ENCODE measurements around the gene GSK3B.
A peak's percentile ranks its signal among the peaks of the same experiment; 100 is the strongest.
"Not testable (repeated sequence)": the region's sequence is repeated elsewhere in the genome, so short reads cannot be mapped to it uniquely, and the experiment has no call there.

Gene GSK3B

DNA sequence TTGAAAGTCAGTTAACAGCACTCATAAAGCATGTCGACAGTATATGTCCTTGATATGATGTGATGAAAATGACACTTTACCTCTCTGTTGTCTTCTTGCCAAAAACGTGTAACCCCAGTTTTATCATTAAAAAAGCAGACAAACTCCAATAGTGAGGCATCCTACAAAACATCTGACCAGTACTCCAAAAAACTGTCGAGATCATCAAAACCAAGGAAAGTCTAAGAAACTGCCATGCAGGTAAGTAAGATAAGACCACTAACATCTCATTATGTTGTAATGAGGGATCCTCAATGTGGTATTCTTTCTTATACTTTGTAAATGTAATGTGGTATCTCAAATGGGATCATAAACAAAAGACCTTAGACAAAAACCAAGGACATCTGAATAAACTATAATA lies 160.0 kb downstream of the GSK3B start:
- DNase-seq (ENCODE audit: low spot score), result no peak

DNA sequence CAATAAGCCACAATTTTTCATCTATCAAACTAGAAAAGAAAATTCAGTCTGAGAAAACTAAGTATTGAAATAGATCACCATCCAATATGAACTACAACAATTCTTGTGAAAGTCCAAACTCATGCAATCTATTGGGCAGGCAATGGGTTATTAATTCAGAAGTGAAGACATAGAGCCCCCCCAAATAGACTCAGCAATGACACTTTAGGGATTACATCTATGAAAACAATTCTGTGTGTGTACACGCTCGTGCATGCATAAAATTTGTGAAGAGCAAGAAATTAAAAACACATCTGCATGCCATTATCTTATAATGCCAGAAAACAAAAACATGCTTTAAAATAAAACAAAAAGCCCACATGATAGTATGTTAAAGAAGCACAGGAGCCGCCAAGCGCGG lies 161.0 kb downstream of the GSK3B start:
- DNase-seq (ENCODE audit: low spot score), result no peak

DNA sequence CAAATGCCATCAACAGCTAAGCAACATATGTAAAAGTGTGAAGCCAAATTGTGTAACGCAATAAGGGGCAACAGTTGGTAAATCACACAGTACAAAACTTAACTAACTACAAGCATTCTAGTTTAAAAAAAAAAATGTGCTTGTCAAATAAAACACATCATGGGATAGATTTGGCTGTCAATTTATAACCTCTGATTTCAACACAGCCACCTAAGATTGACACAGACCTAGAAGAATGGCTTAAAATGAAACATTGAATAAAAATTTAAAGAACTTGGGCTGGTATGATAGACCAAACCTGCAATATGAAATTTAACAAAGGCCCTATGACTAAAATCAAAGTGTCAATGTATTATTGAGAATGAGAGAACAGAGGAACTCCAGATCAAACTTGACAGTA lies 164.0 kb downstream of the GSK3B start:
- no peak for DNase-seq (ENCODE audit: low spot score)

DNA sequence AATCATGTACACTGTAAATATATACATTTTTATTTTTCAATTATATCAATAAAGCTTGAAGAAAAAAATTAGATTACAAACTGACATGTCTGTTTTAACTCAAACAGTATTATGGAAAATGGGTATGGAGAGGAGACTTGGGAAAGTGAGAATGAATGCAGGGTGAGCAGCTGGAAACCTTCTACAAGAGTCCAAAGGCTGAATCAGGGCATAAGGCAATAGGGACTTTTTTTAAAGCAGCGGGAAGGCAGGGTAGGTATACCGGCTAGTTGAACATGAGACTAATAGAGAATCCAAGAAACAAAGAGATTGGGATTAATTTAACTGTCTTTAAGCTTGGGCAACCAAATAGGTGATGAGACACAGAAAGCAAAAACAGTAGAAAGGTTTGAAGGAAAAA lies 167.1 kb downstream of the GSK3B start:
- no peak for DNase-seq (ENCODE audit: low spot score)

DNA sequence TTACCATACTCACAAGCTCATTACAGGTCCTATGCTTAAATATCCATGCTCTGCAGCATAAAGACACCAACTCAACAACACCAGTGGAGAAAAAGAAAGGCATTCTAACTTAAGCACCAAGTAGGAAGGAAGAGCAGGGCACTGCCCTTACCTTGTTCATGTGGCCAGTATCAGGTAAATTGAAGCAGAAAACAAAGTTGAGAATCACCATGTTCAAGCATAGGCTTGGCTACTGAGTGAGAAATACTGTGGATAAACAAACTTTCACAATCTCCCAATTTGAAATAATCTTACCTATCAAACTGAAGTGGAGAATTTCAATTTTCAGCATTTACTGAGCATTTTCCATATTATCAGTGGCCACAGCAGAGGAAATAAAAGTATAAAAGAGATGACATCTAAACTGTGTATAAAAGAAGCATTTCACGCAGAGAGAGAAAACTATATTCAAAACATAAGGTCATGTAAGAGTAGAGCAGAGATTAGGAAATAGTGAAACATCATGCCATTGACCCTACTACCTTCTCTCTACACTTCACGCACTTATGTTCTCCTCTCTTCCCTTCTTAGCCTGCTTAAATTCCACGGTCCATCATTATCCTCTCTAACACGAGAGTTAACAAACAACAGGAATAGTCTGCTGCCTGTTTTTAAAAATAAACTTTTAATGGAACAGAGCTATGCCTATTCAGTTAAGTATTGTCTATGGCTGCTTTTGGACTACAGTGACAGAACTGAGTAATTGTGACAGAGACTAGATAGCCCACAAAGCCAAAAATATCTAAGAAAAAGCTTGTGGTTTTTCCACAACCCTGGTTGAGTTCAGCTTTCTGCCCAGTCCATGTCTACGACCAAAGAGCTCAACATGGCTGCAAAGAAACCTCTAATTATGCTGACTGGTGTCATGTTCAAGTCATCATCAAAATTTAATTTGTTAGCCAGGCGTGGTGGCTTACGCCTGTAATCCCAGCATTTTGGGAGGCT lies 169.8 kb downstream of the GSK3B start:
- no peak for DNase-seq (ENCODE audit: low spot score)

DNA sequence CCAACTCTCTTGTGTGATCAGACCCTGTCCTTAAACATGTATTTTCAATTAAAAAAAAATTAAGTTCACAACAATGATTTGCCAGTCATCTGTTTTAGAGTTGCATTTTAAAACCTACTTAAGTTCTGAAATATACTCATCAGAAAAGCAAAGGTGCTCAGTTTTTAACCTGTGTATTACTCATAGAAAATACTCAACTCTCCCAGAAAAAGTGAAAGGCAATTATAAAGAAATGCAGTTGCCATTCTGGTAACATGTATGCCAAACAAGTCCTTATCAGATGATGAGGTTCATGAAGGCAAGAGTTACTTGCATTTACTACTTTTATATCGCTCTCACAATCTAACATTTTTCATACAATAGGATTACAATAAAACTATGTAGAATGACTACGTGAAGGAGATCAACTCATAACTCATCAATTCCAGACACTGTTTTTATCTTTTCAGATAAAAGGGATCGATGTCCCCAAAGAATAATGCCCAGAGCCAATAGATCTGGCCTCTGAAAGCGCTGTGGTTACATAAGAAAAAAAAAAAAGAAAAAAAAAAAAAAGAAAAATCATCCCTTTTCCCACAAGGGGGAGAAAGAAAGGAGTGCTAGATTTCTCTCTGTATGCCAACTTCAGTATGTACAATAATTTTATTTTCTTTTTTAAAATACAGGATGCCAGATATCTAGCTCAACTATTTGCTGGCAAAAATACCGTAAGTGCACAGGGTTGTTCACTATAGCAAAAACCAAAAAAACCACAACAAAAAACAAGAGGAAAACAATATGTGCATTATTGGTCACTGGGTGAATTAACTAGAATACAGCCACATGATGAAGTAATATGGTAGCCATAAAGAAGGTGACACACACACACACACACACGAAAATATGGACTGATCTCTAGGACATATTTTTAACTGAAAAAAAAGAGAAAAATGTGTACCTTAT lies 175.0 kb downstream of the GSK3B start:
- no peak for DNase-seq (ENCODE audit: low spot score)

DNA sequence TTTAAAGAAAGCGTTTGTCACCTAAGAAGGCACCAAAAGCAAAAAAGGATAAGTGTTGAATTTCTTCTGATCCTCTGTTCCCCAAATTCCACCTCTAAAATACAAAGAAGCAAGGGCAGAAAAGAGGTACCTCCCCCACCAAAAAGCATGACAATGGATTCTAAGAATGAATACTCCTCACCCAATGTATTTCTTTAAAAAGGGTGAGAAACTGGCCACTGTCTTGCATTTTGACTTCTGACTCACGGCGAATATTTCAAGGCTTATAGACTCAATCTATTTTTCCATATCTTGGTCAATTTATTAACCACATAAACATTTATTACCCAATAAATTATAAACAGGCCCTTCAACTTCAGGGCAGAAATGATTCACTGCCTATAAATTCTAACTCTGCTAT lies 181.2 kb downstream of the GSK3B start:
- no peak for DNase-seq (ENCODE audit: low spot score)

DNA sequence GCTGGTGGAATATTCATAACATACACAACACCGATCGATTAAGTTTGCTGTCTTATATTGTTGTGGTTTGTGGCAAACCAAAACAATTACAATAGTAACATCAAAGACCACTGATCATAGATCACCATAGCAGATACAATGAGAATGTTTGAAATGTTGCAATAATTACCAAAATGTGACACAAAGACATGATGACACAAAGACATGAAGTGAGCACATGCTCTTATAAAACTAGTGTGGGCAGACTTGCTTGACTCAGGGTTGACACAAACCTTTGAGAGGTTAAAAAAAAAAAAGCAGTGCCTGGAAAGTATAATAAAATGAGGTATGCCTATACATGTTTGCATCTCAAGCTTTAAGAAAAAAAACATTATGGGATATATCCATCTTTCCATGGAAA lies 182.0 kb downstream of the GSK3B start:
- DNase-seq (ENCODE audit: low spot score), result no peak

DNA sequence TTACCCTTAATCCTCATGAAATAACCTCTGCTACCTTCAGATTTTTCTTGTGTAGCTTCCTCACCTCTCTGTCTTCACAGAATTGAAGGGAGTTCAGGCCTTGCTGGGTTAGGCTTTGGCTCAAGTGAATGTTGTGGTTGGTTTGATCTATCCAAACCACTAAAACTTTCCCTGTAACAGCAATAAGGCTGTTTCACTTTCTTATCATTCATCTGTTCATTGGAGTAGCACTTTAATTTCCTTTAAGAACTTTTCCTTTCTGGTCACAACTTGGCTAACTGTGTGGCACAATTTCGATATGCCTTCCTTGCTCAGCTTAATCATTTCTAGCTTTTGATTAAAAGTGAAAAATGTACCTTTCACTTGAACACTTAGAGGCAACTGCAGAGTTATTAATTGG lies 182.5 kb downstream of the GSK3B start:
- DNase-seq (ENCODE audit: low spot score), result no peak

DNA sequence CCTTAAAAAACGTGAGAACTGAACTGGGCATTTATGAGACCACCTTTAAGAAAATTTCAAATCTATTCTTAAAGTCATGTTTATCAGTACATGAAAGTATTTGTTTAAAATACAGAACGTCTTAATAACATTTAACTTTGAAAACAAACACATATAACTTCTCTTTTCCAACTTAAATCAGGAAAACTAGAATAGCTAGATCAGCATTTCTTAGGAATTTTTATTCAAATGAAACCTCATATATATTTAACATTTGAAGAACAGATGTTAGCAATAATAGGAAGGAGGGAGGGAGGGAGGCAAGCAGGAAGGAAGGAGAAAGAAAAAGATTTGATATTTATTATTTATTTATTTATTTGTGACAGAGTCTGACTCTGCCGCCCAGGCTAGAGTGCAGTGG lies 192.2 kb downstream of the GSK3B start:
- DNase-seq (ENCODE audit: low spot score), result no peak

DNA sequence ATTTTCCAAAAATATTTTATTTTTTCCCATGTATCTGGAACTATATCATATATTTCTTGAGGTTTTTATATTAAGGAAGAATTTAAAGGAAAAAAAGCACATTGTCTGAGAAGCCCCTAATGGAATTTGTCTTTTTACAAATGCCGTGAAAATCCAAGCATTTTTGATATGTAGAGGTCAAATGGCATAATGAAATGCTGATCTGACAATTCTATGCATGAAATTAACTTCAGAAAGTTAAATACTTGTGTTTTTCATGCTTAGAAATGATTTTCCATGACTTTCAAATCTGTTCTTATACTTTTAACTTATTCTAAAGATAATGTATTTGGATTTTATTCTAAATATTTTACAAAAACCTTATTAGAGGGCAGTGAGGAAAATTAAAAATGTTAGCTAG lies 193.1 kb downstream of the GSK3B start:
- DNase-seq (ENCODE audit: low spot score), result no peak

DNA sequence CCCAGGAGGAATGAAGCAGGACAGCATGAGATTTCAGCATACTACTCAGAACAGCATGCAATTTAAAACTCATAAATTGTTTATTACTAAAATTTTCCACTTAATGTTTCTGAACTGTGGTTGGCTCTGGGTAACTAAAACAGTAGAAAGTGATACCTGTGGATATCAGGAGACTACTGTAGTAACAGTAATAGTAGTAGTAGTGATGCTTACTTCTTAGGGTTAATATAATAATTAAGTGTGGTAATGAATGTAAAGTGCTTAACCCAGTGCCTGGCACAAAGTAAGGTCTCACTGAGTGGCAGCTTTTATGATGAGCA lies 195.1 kb downstream of the GSK3B start:
- no peak for DNase-seq (ENCODE audit: low spot score)

DNA sequence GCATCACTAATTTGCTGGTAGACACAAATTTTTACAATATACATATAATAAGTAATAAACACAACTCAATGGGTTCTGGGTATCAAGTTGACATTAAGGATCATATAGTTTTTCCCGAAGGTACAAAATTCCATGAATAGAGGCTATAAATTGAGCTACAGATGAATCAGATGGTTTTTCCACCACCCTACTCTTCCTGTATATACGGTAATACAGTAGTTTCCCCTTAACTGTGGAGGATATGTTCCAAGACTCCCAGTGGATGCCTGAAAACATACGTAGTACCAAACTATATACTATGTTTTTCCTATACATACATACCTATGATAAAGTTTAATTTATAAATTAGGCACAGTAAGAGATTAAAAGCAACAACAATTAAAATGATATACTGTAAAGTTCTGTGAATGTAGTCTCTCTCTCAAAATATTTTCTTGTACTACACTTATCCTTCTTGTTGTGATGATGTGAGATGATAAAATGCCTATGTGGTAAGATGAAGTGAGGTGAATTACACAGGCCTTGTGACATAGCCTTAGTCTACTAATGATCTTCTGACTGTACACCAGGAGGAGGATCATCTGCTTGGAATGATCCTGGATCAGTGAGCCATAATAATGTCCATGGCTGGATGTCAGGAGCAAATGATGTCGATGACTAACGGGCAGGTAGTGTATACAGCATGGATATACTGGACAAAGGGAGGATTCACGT lies 195.6 kb downstream of the GSK3B start:
- DNase-seq (ENCODE audit: low spot score), result no peak

DNA sequence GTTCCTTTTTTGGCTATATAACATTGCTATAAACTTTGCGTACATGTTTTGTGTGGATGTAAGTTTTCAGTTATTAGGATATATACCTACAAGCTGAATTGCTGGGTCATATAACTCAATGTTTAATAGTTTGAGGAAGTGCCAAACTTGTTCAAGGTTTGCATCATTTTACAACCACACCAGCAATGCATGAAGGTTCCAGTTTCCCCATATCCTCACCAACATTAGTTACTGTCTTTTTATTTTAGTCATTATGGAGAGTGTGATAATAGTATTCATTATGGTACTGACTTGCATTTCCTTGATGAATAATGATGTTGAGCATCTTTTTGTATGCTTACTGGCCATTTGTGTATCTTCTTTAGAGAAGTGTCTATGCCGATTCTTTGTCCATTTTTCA lies 200.1 kb downstream of the GSK3B start:
- DNase-seq (ENCODE audit: low spot score), result no peak

DNA sequence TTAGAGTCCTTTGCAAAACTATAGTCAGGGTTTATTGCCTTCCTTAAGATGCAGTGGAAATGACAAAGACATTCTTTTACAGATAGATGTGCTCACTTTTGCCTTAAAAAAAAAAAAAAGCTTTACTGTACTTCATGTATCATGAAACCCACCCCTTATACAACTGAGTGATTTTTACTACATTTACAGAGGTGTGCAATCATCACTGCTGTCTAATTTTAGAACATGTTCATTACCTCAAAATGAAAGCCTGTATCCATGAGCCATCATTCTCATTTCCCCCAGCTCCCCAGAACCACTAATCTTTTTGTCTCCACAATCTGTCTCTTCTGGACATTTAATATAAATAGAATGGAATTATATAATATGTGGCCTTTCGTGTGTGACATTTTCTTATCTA lies 200.5 kb downstream of the GSK3B start:
- DNase-seq (ENCODE audit: low spot score), result no peak

DNA sequence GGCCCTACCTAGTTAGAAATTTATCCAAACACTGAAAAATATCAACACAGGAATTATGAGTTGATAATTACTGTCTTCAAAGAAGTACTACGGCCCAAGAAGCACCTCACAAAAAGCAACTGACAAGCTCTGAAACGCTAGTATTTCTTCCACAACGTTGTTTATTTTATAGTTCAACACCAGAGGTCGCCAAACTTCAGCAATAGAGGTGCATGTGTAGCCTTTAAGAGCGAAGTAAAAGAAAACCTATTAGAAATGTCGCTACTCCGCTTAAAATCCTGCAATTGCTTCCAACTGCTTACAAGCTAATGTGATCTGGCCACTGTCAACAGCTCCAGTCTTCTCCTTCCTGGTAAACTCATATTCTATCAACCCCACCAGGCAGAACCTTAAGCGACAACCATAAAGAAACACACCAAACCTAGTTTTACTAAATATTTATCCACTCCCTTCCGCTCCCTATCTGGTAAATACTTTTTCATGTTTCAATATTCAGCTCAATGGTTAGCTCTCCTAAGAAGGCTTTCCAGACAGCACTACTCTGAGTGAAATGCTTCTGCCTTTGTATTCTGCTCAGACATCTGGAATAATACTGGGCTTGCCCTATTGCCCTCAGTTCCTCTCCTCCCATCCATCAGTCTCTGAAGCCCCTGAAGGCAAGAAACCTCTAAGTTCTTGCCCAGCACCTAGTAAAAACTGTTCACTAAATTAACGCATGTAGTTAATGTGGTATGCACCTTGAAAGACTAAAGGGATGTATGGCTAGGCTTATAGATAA lies 202.1 kb downstream of the GSK3B start:
- peak; percentile 60 for DNase-seq (ENCODE audit: low spot score)

DNA sequence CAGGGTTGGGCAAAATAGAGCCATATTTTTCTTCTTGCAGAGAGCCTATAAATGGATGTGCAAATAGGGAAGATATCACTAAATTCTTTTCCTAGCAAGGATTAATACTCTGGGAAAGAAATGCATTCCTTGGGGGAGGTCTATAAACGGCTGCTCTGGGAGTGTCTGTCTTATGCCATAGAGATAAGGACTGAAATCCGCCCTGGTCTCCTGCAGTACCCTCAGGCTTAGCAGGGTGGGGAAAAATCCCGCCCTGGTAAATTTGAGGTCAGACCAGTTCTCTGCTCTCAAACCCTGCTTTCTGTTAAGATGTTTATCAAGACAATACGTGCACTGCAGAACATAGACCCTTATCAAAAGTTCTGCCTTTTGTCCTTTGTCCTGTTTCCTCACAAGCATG lies 205.6 kb downstream of the GSK3B start:
- not testable (repeated sequence) for DNase-seq (ENCODE audit: low spot score)

DNA sequence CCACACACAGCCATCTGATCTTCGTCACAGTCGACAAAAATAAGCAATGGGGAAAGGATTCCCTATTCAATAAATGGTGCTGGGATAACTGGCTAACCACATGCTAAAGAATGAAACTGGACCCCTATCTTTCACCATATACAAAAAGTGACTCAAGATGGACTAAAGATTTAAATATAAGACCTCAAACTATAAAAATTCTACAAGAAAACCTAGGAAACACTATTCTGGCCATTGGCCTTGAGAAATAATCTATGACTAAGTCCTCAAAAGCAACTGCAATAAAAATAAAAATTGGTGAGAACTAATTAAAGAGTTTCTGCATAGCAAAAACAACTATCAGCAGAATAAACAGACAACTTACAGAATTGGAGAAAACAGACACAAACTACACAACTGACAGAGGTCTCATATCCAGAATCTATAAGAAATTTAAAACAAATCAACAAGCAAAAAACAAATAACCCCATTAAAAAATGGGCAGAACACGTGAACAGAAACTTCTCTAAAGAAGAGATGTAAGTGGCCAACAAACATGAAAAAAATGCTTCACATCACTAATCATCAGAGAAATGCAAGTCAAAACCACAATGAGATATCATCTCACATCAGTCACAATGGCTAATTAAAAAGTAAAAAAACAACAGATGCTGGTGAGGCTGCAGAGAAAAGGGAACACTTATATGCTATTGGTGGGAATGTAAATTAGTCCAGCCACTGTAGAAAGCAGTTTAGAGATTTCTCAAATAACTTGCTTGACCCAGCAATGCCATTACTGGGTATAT lies 208.3 kb downstream of the GSK3B start:
- no peak for DNase-seq (ENCODE audit: low spot score)

DNA sequence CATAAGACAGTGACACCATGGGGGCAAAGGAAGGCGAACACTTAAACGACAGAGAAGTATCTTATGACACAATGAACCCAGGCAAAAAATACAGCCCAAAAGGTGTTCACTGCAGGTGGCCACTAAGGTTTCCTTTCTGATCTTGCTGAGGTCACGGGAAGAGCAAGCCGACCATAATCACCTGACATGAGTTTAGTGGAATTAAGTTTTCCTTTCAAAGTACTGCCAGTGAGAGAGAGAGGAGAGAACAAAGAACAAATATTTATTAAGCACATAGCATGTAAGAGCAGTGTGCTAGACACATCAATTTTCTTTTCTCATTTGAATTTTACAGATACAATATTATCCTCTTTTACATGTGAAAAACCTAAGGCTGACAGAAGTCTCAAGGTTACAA lies 210.1 kb downstream of the GSK3B start:
- DNase-seq (ENCODE audit: low spot score), result no peak

DNA sequence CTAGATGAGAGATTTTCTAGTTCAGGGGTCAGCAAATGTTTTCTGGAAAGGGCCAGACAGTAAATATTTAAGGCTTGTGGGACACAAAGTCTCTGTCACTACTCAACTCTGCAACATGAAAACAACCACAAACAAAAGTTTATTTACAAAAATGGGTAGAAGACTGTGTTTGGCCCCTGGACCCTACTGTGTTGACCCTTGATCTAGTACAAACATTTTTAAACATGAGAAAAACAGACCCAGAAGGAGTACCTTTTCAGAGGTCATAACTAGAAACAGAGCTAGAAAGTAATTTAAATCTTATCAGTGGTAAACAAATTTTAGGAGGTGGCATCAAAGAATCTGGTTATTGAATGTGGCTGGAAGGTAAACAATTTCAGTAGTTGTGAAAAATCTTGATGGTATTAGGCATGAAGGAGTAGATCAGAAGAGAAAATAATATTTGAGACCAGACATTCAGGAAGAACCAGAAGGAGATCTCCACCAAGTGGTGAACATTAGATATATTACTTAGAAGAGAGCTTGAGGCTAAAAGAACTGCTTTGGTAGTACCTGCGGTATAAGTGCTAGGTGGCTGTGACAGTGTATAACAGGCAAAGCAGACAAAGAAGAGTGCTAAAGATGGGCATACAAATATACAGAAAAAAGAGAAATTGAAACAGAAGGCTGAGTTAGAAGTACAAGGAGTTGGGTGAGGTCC lies 210.6 kb downstream of the GSK3B start:
- DNase-seq (ENCODE audit: low spot score), result no peak
